Stimulated activated CD4-positive, alpha-beta T cell treated with anti-CD3 and anti-CD28 coated beads, Interleukin-15, amount 100 ng/mL, for 24 hours (primary cell): ENCODE data around the gene RPL3.
A peak's percentile ranks its signal among the peaks of the same experiment; 100 is the strongest.
"Not testable (repeated sequence)": the region's sequence is repeated elsewhere in the genome, so short reads cannot be mapped to it uniquely, and the experiment has no call there.

Experiments
- DNase-seq: peaks from one replicate; pipeline ENCODE4 v3.0.0-alpha.2; 2020

Gene RPL3

GRCh38 chr22:39350757-39351688, 31.6 kb upstream of the RPL3 start:
- DNase-seq: no peak

GRCh38 chr22:39349967-39350726, 30.7 kb upstream of the RPL3 start, which contains the start of gene SYNGR1:
Gene SYNGR1 (plus strand): TSS chr22:39349991. CDS start chr22:39350011, 20 bp downstream.
- DNase-seq: peak; percentile 19

- peak; percentile 35 for DNase-seq
Observed at GRCh38 chr22:39349506-39349966, 30.1 kb upstream of the RPL3 start.

- DNase-seq: no peak
Observed at GRCh38 chr22:39348909-39349505, 29.6 kb upstream of the RPL3 start.

GRCh38 chr22:39345231-39345630, 25.8 kb upstream of the RPL3 start:
- DNase-seq: no peak

- DNase-seq: no peak
Observed at GRCh38 chr22:39344046-39344390, 24.6 kb upstream of the RPL3 start.

- DNase-seq: peak; percentile 65
Observed at GRCh38 chr22:39343259-39344045, 24.0 kb upstream of the RPL3 start.

- no peak for DNase-seq
Observed at GRCh38 chr22:39341179-39341578, 21.8 kb upstream of the RPL3 start.

GRCh38 chr22:39339775-39340174, 20.4 kb upstream of the RPL3 start:
- not testable (repeated sequence) for DNase-seq

- DNase-seq: no peak
Observed at GRCh38 chr22:39336411-39336810, 17.0 kb upstream of the RPL3 start.

- DNase-seq: no peak
Observed at GRCh38 chr22:39332441-39333064, 13.1 kb upstream of the RPL3 start.

GRCh38 chr22:39330553-39330952, 11.1 kb upstream of the RPL3 start:
- DNase-seq: not testable (repeated sequence)

- no peak for DNase-seq
Observed at GRCh38 chr22:39327995-39328754, 8.8 kb upstream of the RPL3 start.

GRCh38 chr22:39325392-39325932, 6.0 kb upstream of the RPL3 start:
- DNase-seq: no peak

GRCh38 chr22:39320616-39321029, 1.2 kb upstream of the RPL3 start:
- DNase-seq: not testable (repeated sequence)

- DNase-seq: no peak
Observed at GRCh38 chr22:39318507-39319283, 728 bp downstream of the RPL3 start.

- DNase-seq: no peak
Observed at GRCh38 chr22:39317775-39318506, 1.5 kb downstream of the RPL3 start.

- DNase-seq: peak; percentile 44
Observed at GRCh38 chr22:39317084-39317774, 2.2 kb downstream of the RPL3 start.
